Ishikawa (cell line): Measurements from ENCODE around the gene TAAR1.

Experiments used
- MAX ChIP-seq: IDR thresholded peaks from 2 replicates; pipeline ENCODE4 v1.6.1; 2012
- USF1 ChIP-seq: IDR thresholded peaks from 2 replicates; pipeline ENCODE4 v1.6.1; 2012
- YY1 ChIP-seq: IDR thresholded peaks from 2 replicates; pipeline ENCODE4 v1.6.1; 2012; ENCODE audit warnings: low read depth

GRCh38 chr6:132669690-132670291 is 10.8 kb upstream of the TAAR1 start:
- no peak for TF ChIP-seq MAX
- no peak for TF ChIP-seq YY1
- TF ChIP-seq USF1, result no peak
